HepG2 (cell line): ENCODE data around the gene EXOC7. TPM values are rescaled to one million over a fixed set of nuclear protein-coding genes. Genes with fewer than 3 reads are reported as not detected.

ENCODE experiments used
- ATAC-seq: fragments of 200-7000 bp; cut with Tn5 transposase; 3 replicates; pipeline ENCODE4 v1.9.1; 2020; ENCODE audit warnings: mild to moderate bottlenecking, moderate library complexity
- BruUV-seq: library from RNA; stranded (reverse); fragments of 400-500 nt; replicated peaks from 2 replicates; lab custom pipeline; 2021; lab: Mats Ljungman, UMichigan
- CTCF ChIA-PET: fragments of 300-600 bp; formaldehyde crosslinking; extraction: SDS; loops from one replicate; lab custom pipeline; 2021; ENCODE audit warnings: low total read pairs, inconsistent platforms, low intra/inter-chr PET ratio; lab: Yijun Ruan, JAX
- POLR2A ChIA-PET: fragments of 350-600 bp; sonication (Branson Sonifier 250); formaldehyde crosslinking; loops from one replicate; lab custom pipeline; 2020; ENCODE audit warnings: antibody characterized with exemption, inconsistent platforms; lab: Yijun Ruan, JAX
- DNase-seq: peaks from one replicate; pipeline ENCODE4 v3.0.0-alpha.2; 2015; ENCODE audit warnings: low spot score
- FAIRE-seq: peaks from 3 replicates; lab custom pipeline; 2011; peaks lifted over from hg19 to GRCh38; lab: Jason Lieb, UNC
- H2AFZ ChIP-seq: one replicate; pipeline ENCODE4 v1.6.1; 2011; ENCODE audit warnings: low read length, inconsistent platforms
- H3K27ac ChIP-seq: fragments of 300-600 bp; 3 replicates; pipeline ENCODE4 v1.8.0; 2011; ENCODE audit warnings: mixed run types, mild to moderate bottlenecking, mixed read lengths, low read length, inconsistent platforms; ENCODE audit not compliant: insufficient read depth; ENCODE audit errors: extremely low read length
- H3K27me3 ChIP-seq, 2 experiments: fragments of 200-600 bp in 1 of 2; 2 replicates in 1 of 2; 3 replicates in 1 of 2; pipeline versions ENCODE4 v1.6.0 to v1.8.0; 2011; ENCODE audit warnings: low read length in 2 of 2, mild to moderate bottlenecking in 2 of 2, moderate library complexity in 2 of 2, inconsistent platforms in 1 of 2; ENCODE audit not compliant: insufficient read depth in 2 of 2, control insufficient read depth in 1 of 2
- H3K36me3 ChIP-seq, 2 experiments: fragments of 200-600 bp in 1 of 2; replicated peaks in 1 of 2; 2 replicates in 1 of 2; 3 replicates in 1 of 2; pipeline versions ENCODE4 v1.5.1 to v1.8.0; 2011; ENCODE audit warnings: low read length in 2 of 2, inconsistent platforms in 1 of 2; ENCODE audit not compliant: insufficient read depth in 2 of 2, control insufficient read depth in 1 of 2
- H3K4me1 ChIP-seq: 2 replicates; pipeline ENCODE4 v1.5.1; 2012; ENCODE audit warnings: low read length, inconsistent platforms; ENCODE audit not compliant: insufficient read depth
- H3K4me2 ChIP-seq: 2 replicates; pipeline ENCODE4 v1.6.0; 2011; ENCODE audit warnings: low read depth, low read length, inconsistent platforms
- H3K4me3 ChIP-seq, 3 experiments: fragments of 200-600 bp in 1 of 3; sonication (generic), shearing (Covaris generic) in 1 of 3; replicated peaks in 1 of 3; 2 replicates each; pipeline ENCODE4 v1.5.1; 2011 to 2016; ENCODE audit warnings: low read length in 3 of 3, inconsistent platforms in 2 of 3, low read depth in 2 of 3, mild to moderate bottlenecking in 2 of 3, control low read depth in 1 of 3, mixed read lengths in 1 of 3; ENCODE audit not compliant: insufficient read depth in 1 of 3
- H3K79me2 ChIP-seq: one replicate; pipeline ENCODE4 v1.6.1; 2011; ENCODE audit warnings: low read length, inconsistent platforms; ENCODE audit not compliant: insufficient read depth
- H3K9ac ChIP-seq: 2 replicates; pipeline ENCODE4 v1.6.0; 2011; ENCODE audit warnings: mild to moderate bottlenecking, low read depth, low read length, inconsistent platforms; ENCODE audit not compliant: insufficient read depth
- H3K9me3 ChIP-seq: 2 replicates; pipeline ENCODE4 v1.5.1; 2012; ENCODE audit warnings: mild to moderate bottlenecking, low read length
- H4K20me1 ChIP-seq: 2 replicates; pipeline ENCODE4 v1.6.0; 2011; ENCODE audit warnings: inconsistent platforms, mild to moderate bottlenecking, low read length, moderate library complexity; ENCODE audit not compliant: insufficient read depth
- BORCS8-MEF2B ChIP-seq: sonication (generic); formaldehyde crosslinking; IDR thresholded peaks from 2 replicates; pipeline ENCODE4 v1.8.0; 2022; ENCODE audit warnings: mild to moderate bottlenecking, missing genetic modification reagents
- FLYWCH1 ChIP-seq: sonication (generic); formaldehyde crosslinking; IDR thresholded peaks from 2 replicates; pipeline ENCODE4 v1.8.1; 2023; ENCODE audit warnings: mild to moderate bottlenecking, missing genetic modification reagents
- NCOA5 ChIP-seq: sonication (generic); formaldehyde crosslinking; IDR thresholded peaks from 2 replicates; pipeline ENCODE4 v1.4.0; 2020; ENCODE audit warnings: missing genetic modification reagents
- SP4 ChIP-seq: sonication (generic); formaldehyde crosslinking; IDR thresholded peaks from 2 replicates; pipeline ENCODE4 v1.8.1; 2023; ENCODE audit warnings: mild to moderate bottlenecking, missing genetic modification reagents
- ZMYM2 ChIP-seq: sonication (generic); formaldehyde crosslinking; IDR thresholded peaks from 2 replicates; pipeline ENCODE4 v1.8.0; 2022; ENCODE audit warnings: mild to moderate bottlenecking, missing genetic modification reagents
- ZNF180 ChIP-seq: sonication (generic); formaldehyde crosslinking; IDR thresholded peaks from 2 replicates; pipeline ENCODE4 v1.4.0; 2020; ENCODE audit warnings: low read depth, missing genetic modification reagents, borderline replicate concordance
- ZNF616 ChIP-seq: sonication (generic); formaldehyde crosslinking; IDR thresholded peaks from 2 replicates; pipeline ENCODE4 v1.5.0; 2020; ENCODE audit warnings: low read depth, mild to moderate bottlenecking, missing genetic modification reagents
- WGBS: methylation state at CpG from one replicate; pipeline ENCODE4 v1.1.6; 2017; ENCODE audit warnings: low lambda C conversion rate; 5-methylcytosine and 5-hydroxymethylcytosine counted together
- in situ Hi-C: cut with HindIII; loops from 2 replicates; pipeline ENCODE4 v1.10.0; 2017; ENCODE audit warnings: low pct_unique_long_range_greater_than_20kb; ENCODE audit not compliant: extremely low pct_ligation_motif_present
- intact Hi-C: fragments of 100-400 bp; cut with micrococcal nuclease; formaldehyde crosslinking; loops from one replicate; pipeline ENCODE4 v1.10.0; 2022; ENCODE audit not compliant: unreplicated experiment
- polyA plus RNA-seq, 8 experiments: library from polyadenylated mRNA; depleted of rRNA in 3 of 8; stranded (reverse) in 7 of 8; unstranded in 1 of 8; fragments of >200 nt; fragmentation: Illumina TruSeq in 4 of 8; extraction: Trizol in 4 of 8; gene quantifications; 2 replicates each; pipeline versions ENCODE4 v1.2.1 to v1.2.3, GENCODE V29; 2011 to 2016; ENCODE audit warnings: low read depth in 4 of 8, missing spikeins in 1 of 8, mixed read lengths in 1 of 8; ENCODE audit not compliant: insufficient read depth in 1 of 8
- total RNA-seq, 5 experiments: library from RNA; depleted of rRNA; stranded (reverse); fragments of >200 nt; fragmentation: Illumina TruSeq; extraction: Trizol; gene quantifications; 2 replicates each; pipeline ENCODE4 v1.2.3, GENCODE V29; 2016; ENCODE audit warnings: low read depth in 1 of 5
- TF ChIP-seq, protein P1 (sequence below): sonication (generic); formaldehyde crosslinking; IDR thresholded peaks from 2 replicates; pipeline ENCODE4 v1.9.0; 2022; ENCODE audit warnings: low read depth, missing genetic modification reagents
- TF ChIP-seq, protein P2 (sequence below): IDR thresholded peaks from 2 replicates; pipeline ENCODE4 v1.6.1; 2016; ENCODE audit warnings: low read depth, control low read depth

Gene EXOC7
- total and polyA plus RNA-seq, 2 of the 13 experiments (the other 11 are each of a cell fraction or from before 2014, with no cell fraction given): 86.9 to 116 TPM

DNA sequence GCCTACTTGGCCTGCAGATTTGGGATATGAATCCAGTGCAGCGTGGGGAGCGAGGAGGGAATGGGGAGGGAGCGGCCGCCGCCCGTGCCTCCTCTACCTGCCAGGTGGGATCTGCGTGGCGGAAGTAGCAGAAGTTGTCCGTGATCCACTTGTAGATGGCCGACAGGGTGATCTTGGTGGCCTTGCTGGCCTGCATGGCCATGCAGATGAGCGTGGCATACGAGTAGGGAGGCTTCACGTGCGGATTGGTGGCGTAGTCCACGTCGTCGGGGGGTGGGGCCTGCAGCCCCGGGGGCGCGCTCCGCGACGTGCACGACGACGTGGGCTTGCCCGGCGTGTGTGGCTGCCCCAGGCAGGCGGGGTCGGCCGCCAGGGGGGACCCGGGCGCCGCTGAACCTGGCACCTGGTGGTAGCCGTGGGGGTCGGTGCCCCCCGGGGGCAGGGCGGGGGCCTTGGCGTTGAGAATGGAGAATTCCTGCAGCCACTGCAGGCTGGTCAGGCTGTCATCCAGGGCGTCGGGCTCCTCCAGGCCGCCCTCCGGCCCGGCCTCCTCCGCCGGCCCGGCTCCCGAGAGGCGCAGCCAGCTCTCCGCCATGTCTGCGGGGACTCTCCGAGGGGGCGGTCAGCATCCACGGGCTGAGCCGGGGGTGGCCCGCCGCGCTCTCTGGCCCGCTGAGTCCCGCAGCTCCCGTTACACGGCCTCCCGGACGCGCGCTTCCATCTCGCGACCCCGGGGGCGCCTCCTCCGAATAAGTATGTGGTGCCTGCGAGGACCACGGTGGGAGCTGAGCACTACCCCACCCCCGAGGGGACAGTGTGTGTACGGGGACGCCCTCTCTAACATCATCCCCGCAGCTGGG lies 36.4 kb upstream of the EXOC7 start:
- POLR2A ChIA-PET: interaction anchor here (1.0 to 1.2 kb wide), 2 partner anchors 9 to 11 kb away, joined by 3 to 4 read pairs; no protein-coding TSS in a partner anchor
- H3K27me3 ChIP-seq: peaks cover 3 to 25% of the 10 kb centered on the region in 2 experiments

DNA sequence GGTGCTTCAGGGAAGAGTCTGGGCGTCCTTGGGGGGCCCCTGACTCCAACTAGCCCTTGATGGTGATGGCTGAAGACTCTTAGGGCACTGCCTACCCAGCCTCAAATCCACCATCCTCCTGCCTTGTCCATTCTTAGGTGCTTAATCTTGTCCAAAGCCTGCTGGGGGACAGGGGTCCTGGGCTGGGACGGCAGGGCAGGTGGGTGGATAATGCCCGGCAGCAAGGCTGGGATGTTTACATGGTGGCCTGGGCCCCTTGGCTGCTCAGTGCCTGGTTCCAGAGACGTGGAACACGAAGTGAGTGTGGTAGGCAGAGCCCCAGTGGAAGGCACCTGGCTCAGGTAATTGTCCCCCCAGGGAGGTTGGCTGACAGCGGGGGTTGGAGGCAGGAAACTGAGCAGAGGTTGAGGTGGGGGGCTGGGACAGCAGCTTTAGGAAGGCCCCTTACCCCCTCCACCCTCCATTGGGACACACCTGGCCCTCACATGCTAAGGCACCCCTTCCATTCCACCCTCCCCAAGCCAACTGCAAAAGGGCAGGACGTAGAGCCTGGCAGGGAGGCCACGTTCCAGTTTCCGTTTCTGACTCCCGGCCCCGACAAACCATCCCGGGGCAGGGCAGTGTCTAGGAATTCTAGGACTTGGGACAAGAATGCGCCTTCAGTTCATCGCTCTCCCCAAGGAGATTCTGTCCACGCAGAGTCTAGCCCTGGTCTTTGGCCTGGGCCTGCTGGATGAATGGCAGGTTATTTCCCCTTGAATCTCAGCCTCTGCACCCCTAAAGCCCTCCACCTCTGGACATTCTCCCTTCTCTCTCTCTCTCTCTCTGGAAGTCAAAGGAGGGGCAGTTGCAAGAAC lies 35.5 kb upstream of the EXOC7 start:
- peak; percentile 32 for FAIRE-seq
- DNase-seq: no peak
- Histone ChIP-seq H3K9ac (peak overlapping the region; percentile 41), H3K27me3 (peaks cover 3 to 25% of the 10 kb centered on the region in 2 experiments), H3K79me2 (no peaks in the 10 kb centered on the region), H3K27ac (peak overlapping the region; percentile 49), H3K9me3 (no peaks in the 10 kb centered on the region), H3K4me1 (peaks cover 88% of the 10 kb centered on the region), H3K4me2 (peak overlapping the region; percentile 92), H3K4me3 (peak overlapping the region in 2 of 3 experiments; percentile 52 to 71; a peak in 4 of 6 replicates), H2AFZ (no peak overlapping the region), H3K36me3 (no peaks in the 10 kb centered on the region), H4K20me1 (no peaks in the 10 kb centered on the region)
- WGBS: 26% methylated on average over 13 of the region's 15 CpGs
- ChIA-PET POLR2A (interaction anchor here (0.6 to 1.8 kb wide), 19 partner anchors 8 to 533 kb away, joined by 3 to 14 read pairs (median 3); partner anchors contain the start of gene EXOC7), CTCF (interaction anchor here (1.2 kb wide), 1 partner anchor 18 kb away, joined by 3 read pairs; no protein-coding TSS in a partner anchor)
- ATAC-seq: peak; percentile 22
- TSS peak; percentile 56 for BruUV-seq
- intact Hi-C loops (no loop called here), in situ Hi-C loops (no loop called here)
- peak; percentile 86; the same call in 1 of the 2 replicates for TF ChIP-seq ZNF180 (CRISPR knock-in tag)
- TF ChIP-seq ZMYM2 (CRISPR knock-in tag): no peak
- no peak for TF ChIP-seq BORCS8-MEF2B (CRISPR knock-in tag)
- peak; percentile 65; the same call in 1 of the 2 replicates for TF ChIP-seq FLYWCH1 (CRISPR knock-in tag)
- TF ChIP-seq ZNF616 (CRISPR knock-in tag): 0 out of 2 replicates have a peak, but pooled peaks have one; percentile 26
- TF ChIP-seq, protein P1, sequence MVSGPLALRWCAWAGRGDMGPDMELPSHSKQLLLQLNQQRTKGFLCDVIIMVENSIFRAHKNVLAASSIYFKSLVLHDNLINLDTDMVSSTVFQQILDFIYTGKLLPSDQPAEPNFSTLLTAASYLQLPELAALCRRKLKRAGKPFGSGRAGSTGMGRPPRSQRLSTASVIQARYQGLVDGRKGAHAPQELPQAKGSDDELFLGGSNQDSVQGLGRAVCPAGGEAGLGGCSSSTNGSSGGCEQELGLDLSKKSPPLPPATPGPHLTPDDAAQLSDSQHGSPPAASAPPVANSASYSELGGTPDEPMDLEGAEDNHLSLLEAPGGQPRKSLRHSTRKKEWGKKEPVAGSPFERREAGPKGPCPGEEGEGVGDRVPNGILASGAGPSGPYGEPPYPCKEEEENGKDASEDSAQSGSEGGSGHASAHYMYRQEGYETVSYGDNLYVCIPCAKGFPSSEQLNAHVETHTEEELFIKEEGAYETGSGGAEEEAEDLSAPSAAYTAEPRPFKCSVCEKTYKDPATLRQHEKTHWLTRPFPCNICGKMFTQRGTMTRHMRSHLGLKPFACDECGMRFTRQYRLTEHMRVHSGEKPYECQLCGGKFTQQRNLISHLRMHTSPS: no peak
- TF ChIP-seq, protein P2, sequence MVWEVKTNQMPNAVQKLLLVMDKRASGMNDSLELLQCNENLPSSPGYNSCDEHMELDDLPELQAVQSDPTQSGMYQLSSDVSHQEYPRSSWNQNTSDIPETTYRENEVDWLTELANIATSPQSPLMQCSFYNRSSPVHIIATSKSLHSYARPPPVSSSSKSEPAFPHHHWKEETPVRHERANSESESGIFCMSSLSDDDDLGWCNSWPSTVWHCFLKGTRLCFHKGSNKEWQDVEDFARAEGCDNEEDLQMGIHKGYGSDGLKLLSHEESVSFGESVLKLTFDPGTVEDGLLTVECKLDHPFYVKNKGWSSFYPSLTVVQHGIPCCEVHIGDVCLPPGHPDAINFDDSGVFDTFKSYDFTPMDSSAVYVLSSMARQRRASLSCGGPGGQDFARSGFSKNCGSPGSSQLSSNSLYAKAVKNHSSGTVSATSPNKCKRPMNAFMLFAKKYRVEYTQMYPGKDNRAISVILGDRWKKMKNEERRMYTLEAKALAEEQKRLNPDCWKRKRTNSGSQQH (CRISPR knock-in tag): peak; percentile 2; the same call in 1 of the 2 replicates
- TF ChIP-seq SP4 (CRISPR knock-in tag): peak; percentile 76; the same call in 1 of the 2 replicates

More for the DNA sequence above, 36.4 kb upstream of the EXOC7 start:
- no peak for DNase-seq
- in situ Hi-C loops: no loop called here
- H3K79me2 ChIP-seq: no peaks in the 10 kb centered on the region
- 88% methylated on average over 54 of the region's 78 CpGs for WGBS
- H3K27ac ChIP-seq: no peak overlapping the region
- peaks cover 79% of the 10 kb centered on the region for H3K4me1 ChIP-seq
- no TSS peak for BruUV-seq
- H3K4me2 ChIP-seq: peak overlapping the region; percentile 92; the same call in 1 of the 2 replicates
- CTCF ChIA-PET: no interaction called here
- H3K4me3 ChIP-seq: peak overlapping the region in 1 of 3 experiments; percentile 71; a peak in 1 of 6 replicates
- FAIRE-seq: no peak
- intact Hi-C loops: no loop called here
- H3K9me3 ChIP-seq: no peaks in the 10 kb centered on the region
- no peaks in the 10 kb centered on the region for H3K36me3 ChIP-seq
- no peak overlapping the region; the same call in 1 of the 2 replicates for H3K9ac ChIP-seq
- H4K20me1 ChIP-seq: no peaks in the 10 kb centered on the region
- no peak for ATAC-seq
- no peak for TF ChIP-seq NCOA5 (CRISPR knock-in tag)
- no peak overlapping the region for H2AFZ ChIP-seq
